AG09319 (cell line): ENCODE results near the gene KAT2B.

ENCODE experiments used
- DNase-seq: peaks from one replicate; pipeline ENCODE4 v3.0.0-alpha.2; 2010; ENCODE audit warnings: low read depth; ENCODE audit errors: extremely low read depth
- CTCF ChIP-seq: IDR thresholded peaks from 2 replicates; pipeline ENCODE4 v1.5.1; 2011; ENCODE audit warnings: low read depth, mild to moderate bottlenecking, inconsistent platforms, low read length, moderate library complexity

KAT2B gene

GRCh38 chr3:20074226-20075063 is 34.2 kb downstream of the KAT2B start:
- no peak for DNase-seq

GRCh38 chr3:20075197-20075596 is 35.0 kb downstream of the KAT2B start:
- DNase-seq: no peak
- TF ChIP-seq CTCF: no peak

More at GRCh38 chr3:20074226-20075063, 34.2 kb downstream of the KAT2B start:
- TF ChIP-seq CTCF: no peak

GRCh38 chr3:20076296-20076997 is 36.2 kb downstream of the KAT2B start:
- TF ChIP-seq CTCF: no peak

GRCh38 chr3:20077068-20077467 is 36.8 kb downstream of the KAT2B start:
- TF ChIP-seq CTCF: no peak
- no peak for DNase-seq

More at GRCh38 chr3:20076296-20076997, 36.2 kb downstream of the KAT2B start:
- DNase-seq: no peak

GRCh38 chr3:20078194-20078714 is 38.0 kb downstream of the KAT2B start:
- TF ChIP-seq CTCF: no peak
- DNase-seq: no peak

- DNase-seq: no peak
- TF ChIP-seq CTCF: no peak
Measured at GRCh38 chr3:20079621-20080020, 39.4 kb downstream of the KAT2B start.
